HCT116 (cell line): ENCODE results near the gene CASP7. TPM values are rescaled to one million over a fixed set of nuclear protein-coding genes. Genes with fewer than 3 reads are reported as not detected.

Experiments
- ATAC-seq: fragments of 200-7000 bp; cut with Tn5 transposase; 2 replicates; pipeline ENCODE4 v1.9.1; 2020; ENCODE audit warnings: mild to moderate bottlenecking, moderate library complexity
- BruUV-seq: library from RNA; stranded (reverse); fragments of 400-500 nt; replicated peaks from 2 replicates; lab custom pipeline; 2021; lab: Mats Ljungman, UMichigan
- CTCF ChIA-PET: fragments of 300-600 bp; sonication (Branson Sonifier 250); formaldehyde crosslinking; loops from one replicate; lab custom pipeline; 2021; ENCODE audit warnings: antibody characterized with exemption; lab: Charles Lee
- POLR2A ChIA-PET: fragments of 300-600, 350-600 bp; sonication (Branson Sonifier 250); formaldehyde crosslinking; loops from one replicate; lab custom pipeline; 2021; ENCODE audit warnings: antibody characterized with exemption; lab: Charles Lee
- RAD21 ChIA-PET, 2 experiments: fragments of 300-600 bp; sonication (Branson Sonifier 250); formaldehyde crosslinking; loops; one replicate each; lab custom pipeline; 2023; ENCODE audit warnings: low total read pairs in 2 of 2; ENCODE audit not compliant: uncharacterized antibody in 2 of 2, unreplicated experiment in 2 of 2, low non-redundant PET in 1 of 2; lab: Charles Lee
- DNase-seq: peaks from one replicate; pipeline ENCODE4 v3.0.0-alpha.2; 2010; ENCODE audit warnings: low read depth, low spot score
- H2AFZ ChIP-seq: fragments of 200-600 bp; shearing (Covaris generic), sonication (generic); 2 replicates; pipeline ENCODE4 v1.6.1; 2017; ENCODE audit warnings: low read depth, mixed run types, mixed read lengths, antibody characterized with exemption, low read length; ENCODE audit not compliant: poor library complexity, severe bottlenecking
- H3K27ac ChIP-seq: 2 replicates; pipeline ENCODE4 v1.5.1; 2012; ENCODE audit warnings: low read depth, low read length
- H3K27me3 ChIP-seq: fragments of 200-600 bp; sonication (generic); 2 replicates; pipeline ENCODE4 v1.6.1; 2016; ENCODE audit warnings: mixed run types, low read length, mixed read lengths; ENCODE audit not compliant: insufficient read depth
- H3K36me3 ChIP-seq, 2 experiments: fragments of 200-500 bp in 1 of 2; fragments of 200-600 bp in 1 of 2; sonication (Bioruptor generic) in 1 of 2; sonication (generic) in 1 of 2; 2 replicates each; pipeline versions ENCODE4 v1.5.1 to v1.6.1; 2014 to 2016; ENCODE audit warnings: low read length in 2 of 2, inconsistent platforms in 1 of 2, mixed read lengths in 1 of 2, mixed run types in 1 of 2; ENCODE audit not compliant: insufficient read depth in 2 of 2, control insufficient read depth in 1 of 2
- H3K4me1 ChIP-seq, 2 experiments: fragments of 200-600 bp in 1 of 2; sonication (generic) in 1 of 2; 2 replicates each; pipeline versions ENCODE4 v1.5.1 to v1.6.1; 2012 to 2017; ENCODE audit warnings: low read length in 2 of 2, inconsistent platforms in 1 of 2, mild to moderate bottlenecking in 1 of 2, mixed read lengths in 1 of 2, mixed run types in 1 of 2, moderate library complexity in 1 of 2; ENCODE audit not compliant: insufficient read depth in 2 of 2, control insufficient read depth in 1 of 2
- H3K4me2 ChIP-seq: fragments of 200-600 bp; sonication (generic); 2 replicates; pipeline ENCODE4 v1.6.1; 2017; ENCODE audit warnings: mixed run types, low read length, mixed read lengths
- H3K4me3 ChIP-seq, 2 experiments: fragments of 200-600 bp in 1 of 2; sonication (generic) in 1 of 2; replicated peaks in 1 of 2; 2 replicates each; pipeline ENCODE4 v1.5.1; 2011 to 2016; ENCODE audit warnings: low read length in 2 of 2, control low read depth in 1 of 2, low read depth in 1 of 2, mild to moderate bottlenecking in 1 of 2, mixed read lengths in 1 of 2, mixed run types in 1 of 2
- H3K79me2 ChIP-seq: fragments of 200-600 bp; sonication (generic); 2 replicates; pipeline ENCODE4 v1.6.1; 2017; ENCODE audit warnings: mild to moderate bottlenecking, mixed run types, low read length, moderate library complexity, mixed read lengths; ENCODE audit not compliant: insufficient read depth
- H3K9ac ChIP-seq: fragments of 200-600 bp; sonication (generic); 2 replicates; pipeline ENCODE4 v1.6.1; 2016; ENCODE audit warnings: low read length, mixed read lengths
- H3K9me2 ChIP-seq: fragments of 200-600 bp; sonication (generic), shearing (Covaris generic); 2 replicates; pipeline ENCODE4 v1.6.1; 2017; ENCODE audit warnings: mixed run types, mild to moderate bottlenecking, moderate library complexity; ENCODE audit not compliant: insufficient read depth
- H3K9me3 ChIP-seq, 2 experiments: fragments of 200-500 bp in 1 of 2; fragments of 200-600 bp in 1 of 2; sonication (Bioruptor generic) in 1 of 2; sonication (generic) in 1 of 2; 2 replicates each; pipeline ENCODE4 v1.6.1; 2014 to 2017; ENCODE audit warnings: low read length in 2 of 2, mixed read lengths in 2 of 2, inconsistent platforms in 1 of 2, low read depth in 1 of 2, mild to moderate bottlenecking in 1 of 2, mixed run types in 1 of 2, moderate library complexity in 1 of 2; ENCODE audit not compliant: control insufficient read depth in 1 of 2, insufficient read depth in 1 of 2
- H4K20me1 ChIP-seq: fragments of 200-600 bp; sonication (generic), shearing (Covaris generic); 2 replicates; pipeline ENCODE4 v1.6.1; 2017; ENCODE audit warnings: mixed run types, mild to moderate bottlenecking, moderate library complexity; ENCODE audit not compliant: insufficient read depth
- CBX3 ChIP-seq: IDR thresholded peaks from 2 replicates; pipeline ENCODE4 v1.6.1; 2012; ENCODE audit warnings: low read depth
- CEBPB ChIP-seq: IDR thresholded peaks from 2 replicates; pipeline ENCODE4 v1.6.1; 2012; ENCODE audit warnings: low read depth
- EGR1 ChIP-seq: IDR thresholded peaks from 2 replicates; pipeline ENCODE4 v1.6.1; 2012; ENCODE audit warnings: low read depth
- ELF1 ChIP-seq: IDR thresholded peaks from 2 replicates; pipeline ENCODE4 v1.6.1; 2012; ENCODE audit warnings: low read depth, borderline replicate concordance
- EZH2phosphoT487 ChIP-seq: fragments of 200-600 bp; IDR thresholded peaks from 2 replicates; pipeline ENCODE4 v1.6.1; 2018; ENCODE audit warnings: antibody characterized with exemption, borderline replicate concordance
- FOSL1 ChIP-seq: IDR thresholded peaks from 2 replicates; pipeline ENCODE4 v1.6.1; 2012; ENCODE audit warnings: low read depth
- JUND ChIP-seq: IDR thresholded peaks from 2 replicates; pipeline ENCODE4 v1.6.1; 2012
- POLR2A ChIP-seq: IDR thresholded peaks from 2 replicates; pipeline ENCODE4 v1.7.0; 2011; ENCODE audit warnings: borderline replicate concordance; ENCODE audit not compliant: insufficient read depth, insufficient read length; ENCODE audit errors: extremely low read depth
- POLR2AphosphoS5 ChIP-seq: IDR thresholded peaks from 2 replicates; pipeline ENCODE4 v1.6.1; 2011; ENCODE audit warnings: mild to moderate bottlenecking, low read depth, low read length, moderate library complexity
- RAD21 ChIP-seq: IDR thresholded peaks from 2 replicates; pipeline ENCODE4 v1.6.1; 2012; ENCODE audit warnings: low read depth, mild to moderate bottlenecking
- SIN3A ChIP-seq: IDR thresholded peaks from 2 replicates; pipeline ENCODE4 v1.6.1; 2012; ENCODE audit warnings: low read depth
- SP1 ChIP-seq: IDR thresholded peaks from 2 replicates; pipeline ENCODE4 v1.6.1; 2012; ENCODE audit warnings: low read depth
- SRF ChIP-seq: IDR thresholded peaks from 2 replicates; pipeline ENCODE4 v1.6.1; 2012; ENCODE audit warnings: low read depth
- TCF7L2 ChIP-seq: IDR thresholded peaks from 2 replicates; pipeline ENCODE4 v1.7.0; 2011; ENCODE audit warnings: borderline replicate concordance, inconsistent platforms; ENCODE audit not compliant: insufficient read depth, insufficient read length; ENCODE audit errors: extremely low read depth
- YY1 ChIP-seq: IDR thresholded peaks from 2 replicates; pipeline ENCODE4 v1.6.1; 2011; ENCODE audit warnings: low read length, low read depth, moderate library complexity, mild to moderate bottlenecking; ENCODE audit not compliant: insufficient replicate concordance; ENCODE audit errors: extremely low read depth
- ZFX ChIP-seq: fragments of 450-650 bp; IDR thresholded peaks from 2 replicates; pipeline ENCODE4 v1.6.1; 2017
- intact Hi-C: fragments of 100-400 bp; cut with micrococcal nuclease; formaldehyde crosslinking; loops from 2 replicates; pipeline ENCODE4 v1.10.0; 2022
- total RNA-seq: library from RNA; stranded (reverse); gene quantifications from one replicate; pipeline ENCODE4 v1.2.1, GENCODE V29; 2021; ENCODE audit not compliant: unreplicated experiment
- TF ChIP-seq, protein P1 (sequence below): IDR thresholded peaks from 2 replicates; pipeline ENCODE4 v1.6.1; 2011; ENCODE audit warnings: mild to moderate bottlenecking, low read length, moderate library complexity; ENCODE audit not compliant: insufficient replicate concordance; ENCODE audit errors: extremely low read depth
- TF ChIP-seq, protein P2 (sequence below): IDR thresholded peaks from 2 replicates; pipeline ENCODE4 v1.6.1; 2012; ENCODE audit warnings: low read depth
- TF ChIP-seq, protein P3 (sequence below): IDR thresholded peaks from 2 replicates; pipeline ENCODE4 v1.6.1; 2012
- TF ChIP-seq, protein P4 (sequence below), 3 experiments: fragments of 200-600 bp in 1 of 3; sonication (generic) in 1 of 3; IDR thresholded peaks in 2 of 3; conservative IDR thresholded peaks in 1 of 3; 2 replicates each; pipeline ENCODE4 v1.5.1; 2012 to 2017; ENCODE audit warnings: low read depth in 2 of 3, low read length in 2 of 3, antibody characterized with exemption in 1 of 3, borderline replicate concordance in 1 of 3, control low read depth in 1 of 3, mild to moderate bottlenecking in 1 of 3, mixed read lengths in 1 of 3, mixed run types in 1 of 3, moderate library complexity in 1 of 3; ENCODE audit not compliant: insufficient read depth in 1 of 3

CASP7 gene
- total RNA-seq, 1 experiment from 2014 or later: 30.5 TPM

DNA sequence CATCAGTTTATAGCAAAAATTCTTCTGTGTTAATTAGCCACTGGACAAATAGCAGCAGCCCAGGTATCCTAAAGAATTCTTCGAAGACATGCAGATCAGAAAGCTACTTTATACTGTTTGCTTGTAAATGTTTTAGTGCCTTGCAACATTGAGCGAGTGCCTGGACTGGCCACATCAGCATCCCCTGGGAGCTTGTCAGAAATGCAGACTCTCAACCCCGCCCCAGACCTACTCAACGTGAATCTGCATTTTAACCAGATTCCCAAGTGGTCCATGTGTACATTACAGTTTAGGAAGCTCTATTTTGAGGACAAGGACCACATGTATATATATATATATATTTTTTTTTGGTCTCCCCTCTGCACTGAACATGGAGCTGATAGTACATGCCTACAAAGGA lies 53.3 kb downstream of the CASP7 start:
- no peaks in the 10 kb centered on the region for H4K20me1 ChIP-seq
- H3K9ac ChIP-seq: no peak overlapping the region
- peaks cover 15% of the 10 kb centered on the region in 2 experiments; a peak in 2 of 4 replicates for H3K36me3 ChIP-seq
- H2AFZ ChIP-seq: no peak overlapping the region
- BruUV-seq: no TSS peak
- no peak overlapping the region for H3K4me3 ChIP-seq
- H3K4me2 ChIP-seq: no peak overlapping the region
- no peaks in the 10 kb centered on the region for H3K4me1 ChIP-seq
- H3K27me3 ChIP-seq: no peaks in the 10 kb centered on the region
- no peak overlapping the region for H3K27ac ChIP-seq
- ATAC-seq: no peak
- ChIA-PET CTCF (no interaction called here), POLR2A (no interaction called here), RAD21 (no interaction called here)
- no peaks in the 10 kb centered on the region for H3K9me2 ChIP-seq
- DNase-seq: no peak
- intact Hi-C loops: no loop called here
- TF ChIP-seq, protein P1, sequence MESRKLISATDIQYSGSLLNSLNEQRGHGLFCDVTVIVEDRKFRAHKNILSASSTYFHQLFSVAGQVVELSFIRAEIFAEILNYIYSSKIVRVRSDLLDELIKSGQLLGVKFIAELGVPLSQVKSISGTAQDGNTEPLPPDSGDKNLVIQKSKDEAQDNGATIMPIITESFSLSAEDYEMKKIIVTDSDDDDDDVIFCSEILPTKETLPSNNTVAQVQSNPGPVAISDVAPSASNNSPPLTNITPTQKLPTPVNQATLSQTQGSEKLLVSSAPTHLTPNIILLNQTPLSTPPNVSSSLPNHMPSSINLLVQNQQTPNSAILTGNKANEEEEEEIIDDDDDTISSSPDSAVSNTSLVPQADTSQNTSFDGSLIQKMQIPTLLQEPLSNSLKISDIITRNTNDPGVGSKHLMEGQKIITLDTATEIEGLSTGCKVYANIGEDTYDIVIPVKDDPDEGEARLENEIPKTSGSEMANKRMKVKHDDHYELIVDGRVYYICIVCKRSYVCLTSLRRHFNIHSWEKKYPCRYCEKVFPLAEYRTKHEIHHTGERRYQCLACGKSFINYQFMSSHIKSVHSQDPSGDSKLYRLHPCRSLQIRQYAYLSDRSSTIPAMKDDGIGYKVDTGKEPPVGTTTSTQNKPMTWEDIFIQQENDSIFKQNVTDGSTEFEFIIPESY: no peak
- TF ChIP-seq YY1: no peak
- TF ChIP-seq POLR2A: no peak
- no peak for TF ChIP-seq CBX3
- no peak for TF ChIP-seq EGR1
- TF ChIP-seq, protein P2, sequence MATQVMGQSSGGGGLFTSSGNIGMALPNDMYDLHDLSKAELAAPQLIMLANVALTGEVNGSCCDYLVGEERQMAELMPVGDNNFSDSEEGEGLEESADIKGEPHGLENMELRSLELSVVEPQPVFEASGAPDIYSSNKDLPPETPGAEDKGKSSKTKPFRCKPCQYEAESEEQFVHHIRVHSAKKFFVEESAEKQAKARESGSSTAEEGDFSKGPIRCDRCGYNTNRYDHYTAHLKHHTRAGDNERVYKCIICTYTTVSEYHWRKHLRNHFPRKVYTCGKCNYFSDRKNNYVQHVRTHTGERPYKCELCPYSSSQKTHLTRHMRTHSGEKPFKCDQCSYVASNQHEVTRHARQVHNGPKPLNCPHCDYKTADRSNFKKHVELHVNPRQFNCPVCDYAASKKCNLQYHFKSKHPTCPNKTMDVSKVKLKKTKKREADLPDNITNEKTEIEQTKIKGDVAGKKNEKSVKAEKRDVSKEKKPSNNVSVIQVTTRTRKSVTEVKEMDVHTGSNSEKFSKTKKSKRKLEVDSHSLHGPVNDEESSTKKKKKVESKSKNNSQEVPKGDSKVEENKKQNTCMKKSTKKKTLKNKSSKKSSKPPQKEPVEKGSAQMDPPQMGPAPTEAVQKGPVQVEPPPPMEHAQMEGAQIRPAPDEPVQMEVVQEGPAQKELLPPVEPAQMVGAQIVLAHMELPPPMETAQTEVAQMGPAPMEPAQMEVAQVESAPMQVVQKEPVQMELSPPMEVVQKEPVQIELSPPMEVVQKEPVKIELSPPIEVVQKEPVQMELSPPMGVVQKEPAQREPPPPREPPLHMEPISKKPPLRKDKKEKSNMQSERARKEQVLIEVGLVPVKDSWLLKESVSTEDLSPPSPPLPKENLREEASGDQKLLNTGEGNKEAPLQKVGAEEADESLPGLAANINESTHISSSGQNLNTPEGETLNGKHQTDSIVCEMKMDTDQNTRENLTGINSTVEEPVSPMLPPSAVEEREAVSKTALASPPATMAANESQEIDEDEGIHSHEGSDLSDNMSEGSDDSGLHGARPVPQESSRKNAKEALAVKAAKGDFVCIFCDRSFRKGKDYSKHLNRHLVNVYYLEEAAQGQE: no peak
- no peak for TF ChIP-seq CEBPB
- TF ChIP-seq, protein P3, sequence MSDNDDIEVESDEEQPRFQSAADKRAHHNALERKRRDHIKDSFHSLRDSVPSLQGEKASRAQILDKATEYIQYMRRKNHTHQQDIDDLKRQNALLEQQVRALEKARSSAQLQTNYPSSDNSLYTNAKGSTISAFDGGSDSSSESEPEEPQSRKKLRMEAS: no peak
- TF ChIP-seq, protein P4, sequence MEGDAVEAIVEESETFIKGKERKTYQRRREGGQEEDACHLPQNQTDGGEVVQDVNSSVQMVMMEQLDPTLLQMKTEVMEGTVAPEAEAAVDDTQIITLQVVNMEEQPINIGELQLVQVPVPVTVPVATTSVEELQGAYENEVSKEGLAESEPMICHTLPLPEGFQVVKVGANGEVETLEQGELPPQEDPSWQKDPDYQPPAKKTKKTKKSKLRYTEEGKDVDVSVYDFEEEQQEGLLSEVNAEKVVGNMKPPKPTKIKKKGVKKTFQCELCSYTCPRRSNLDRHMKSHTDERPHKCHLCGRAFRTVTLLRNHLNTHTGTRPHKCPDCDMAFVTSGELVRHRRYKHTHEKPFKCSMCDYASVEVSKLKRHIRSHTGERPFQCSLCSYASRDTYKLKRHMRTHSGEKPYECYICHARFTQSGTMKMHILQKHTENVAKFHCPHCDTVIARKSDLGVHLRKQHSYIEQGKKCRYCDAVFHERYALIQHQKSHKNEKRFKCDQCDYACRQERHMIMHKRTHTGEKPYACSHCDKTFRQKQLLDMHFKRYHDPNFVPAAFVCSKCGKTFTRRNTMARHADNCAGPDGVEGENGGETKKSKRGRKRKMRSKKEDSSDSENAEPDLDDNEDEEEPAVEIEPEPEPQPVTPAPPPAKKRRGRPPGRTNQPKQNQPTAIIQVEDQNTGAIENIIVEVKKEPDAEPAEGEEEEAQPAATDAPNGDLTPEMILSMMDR (IDR thresholded peaks at IDR 0.05 in 2 of 3, conservative IDR thresholded peaks at IDR 0.05 in 1 of 3; ENCODE audit: borderline replicate concordance in 1 of 3, insufficient read depth in 1 of 3, low read depth in 2 of 3, low read length in 2 of 3): no peak
- TF ChIP-seq TCF7L2: no peak
- TF ChIP-seq ELF1: no peak
- TF ChIP-seq SP1: no peak
- TF ChIP-seq RAD21: no peak
- TF ChIP-seq SRF: no peak
- no peak for TF ChIP-seq POLR2AphosphoS5
- TF ChIP-seq EZH2phosphoT487: no peak
- TF ChIP-seq FOSL1: no peak
- TF ChIP-seq JUND: no peak
- no peak for TF ChIP-seq ZFX
- no peak for TF ChIP-seq SIN3A
- TF ChIP-seq, all 23 proteins: peak for 0
- no peaks in the 10 kb centered on the region for H3K79me2 ChIP-seq
- 0 out of 4 replicates have a peak, but pooled peaks cover 0 to 3% of the 10 kb centered on the region in 2 experiments for H3K9me3 ChIP-seq
